WTC11 (cell line): ENCODE results near the gene MDH1.

Source experiments
- CTCF ChIP-seq: fragments of 200-600 bp; IDR thresholded peaks from 2 replicates; pipeline ENCODE4 v1.8.0; 2022; ENCODE audit warnings: antibody characterized with exemption
- ETV6 ChIP-seq: sonication (generic); formaldehyde crosslinking; IDR thresholded peaks from 2 replicates; pipeline ENCODE4 v1.8.1; 2022; ENCODE audit warnings: mild to moderate bottlenecking, missing genetic modification reagents
- FOXP1 ChIP-seq: sonication (generic); formaldehyde crosslinking; IDR thresholded peaks from 2 replicates; pipeline ENCODE4 v1.8.0; 2022; ENCODE audit warnings: missing genetic modification reagents, mild to moderate bottlenecking, moderate library complexity, borderline replicate concordance
- GABPB1 ChIP-seq: sonication (generic); formaldehyde crosslinking; IDR thresholded peaks from 2 replicates; pipeline ENCODE4 v1.8.1; 2023; ENCODE audit warnings: mild to moderate bottlenecking, missing genetic modification reagents
- TF ChIP-seq, protein P1 (sequence below): fragments of 250-450 bp; sonication (Bioruptor Pico); IDR thresholded peaks from 2 replicates; pipeline ENCODE4 v1.9.0; 2021; ENCODE audit warnings: mild to moderate bottlenecking

- TF ChIP-seq CTCF: no peak
- TF ChIP-seq ETV6: no peak
- TF ChIP-seq GABPB1 (CRISPR knock-in tag): no peak
- no peak for TF ChIP-seq FOXP1 (CRISPR knock-in tag)
- TF ChIP-seq, protein P1, sequence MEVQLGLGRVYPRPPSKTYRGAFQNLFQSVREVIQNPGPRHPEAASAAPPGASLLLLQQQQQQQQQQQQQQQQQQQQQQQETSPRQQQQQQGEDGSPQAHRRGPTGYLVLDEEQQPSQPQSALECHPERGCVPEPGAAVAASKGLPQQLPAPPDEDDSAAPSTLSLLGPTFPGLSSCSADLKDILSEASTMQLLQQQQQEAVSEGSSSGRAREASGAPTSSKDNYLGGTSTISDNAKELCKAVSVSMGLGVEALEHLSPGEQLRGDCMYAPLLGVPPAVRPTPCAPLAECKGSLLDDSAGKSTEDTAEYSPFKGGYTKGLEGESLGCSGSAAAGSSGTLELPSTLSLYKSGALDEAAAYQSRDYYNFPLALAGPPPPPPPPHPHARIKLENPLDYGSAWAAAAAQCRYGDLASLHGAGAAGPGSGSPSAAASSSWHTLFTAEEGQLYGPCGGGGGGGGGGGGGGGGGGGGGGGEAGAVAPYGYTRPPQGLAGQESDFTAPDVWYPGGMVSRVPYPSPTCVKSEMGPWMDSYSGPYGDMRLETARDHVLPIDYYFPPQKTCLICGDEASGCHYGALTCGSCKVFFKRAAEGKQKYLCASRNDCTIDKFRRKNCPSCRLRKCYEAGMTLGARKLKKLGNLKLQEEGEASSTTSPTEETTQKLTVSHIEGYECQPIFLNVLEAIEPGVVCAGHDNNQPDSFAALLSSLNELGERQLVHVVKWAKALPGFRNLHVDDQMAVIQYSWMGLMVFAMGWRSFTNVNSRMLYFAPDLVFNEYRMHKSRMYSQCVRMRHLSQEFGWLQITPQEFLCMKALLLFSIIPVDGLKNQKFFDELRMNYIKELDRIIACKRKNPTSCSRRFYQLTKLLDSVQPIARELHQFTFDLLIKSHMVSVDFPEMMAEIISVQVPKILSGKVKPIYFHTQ: no peak
Observed at GRCh38 chr2:63578767-63579166, 10.0 kb upstream of the MDH1 start.
